ENCODE data around the gene ZNF652.

ZNF652 gene

GRCh38 chr17:49357516-49357915 is 4.5 kb downstream of the ZNF652 start:
- no peak for DNase-seq (ENCODE audit: low spot score)

GRCh38 chr17:49356320-49356719 is 5.7 kb downstream of the ZNF652 start:
- DNase-seq (ENCODE audit: low spot score): no peak

GRCh38 chr17:49353607-49354006 is 8.4 kb downstream of the ZNF652 start:
- no peak for DNase-seq (ENCODE audit: low spot score)

- DNase-seq (ENCODE audit: low spot score): no peak
These were observed 9.4 kb downstream of the ZNF652 start for GRCh38 chr17:49352587-49353154.

- DNase-seq (ENCODE audit: low spot score): no peak
These were observed 10.4 kb downstream of the ZNF652 start for GRCh38 chr17:49351572-49352140.

- no peak for DNase-seq (ENCODE audit: low spot score)
These were observed 12.5 kb downstream of the ZNF652 start for GRCh38 chr17:49349541-49349940.

- no peak for DNase-seq (ENCODE audit: low spot score)
These were observed 17.1 kb downstream of the ZNF652 start for GRCh38 chr17:49344914-49345313.

GRCh38 chr17:49343273-49343672 is 18.8 kb downstream of the ZNF652 start:
- DNase-seq (ENCODE audit: low spot score): no peak

- no peak for DNase-seq (ENCODE audit: low spot score)
These were observed 19.5 kb downstream of the ZNF652 start for GRCh38 chr17:49342575-49342936.

GRCh38 chr17:49341356-49341755 is 20.7 kb downstream of the ZNF652 start:
- no peak for DNase-seq (ENCODE audit: low spot score)

- no peak for DNase-seq (ENCODE audit: low spot score)
These were observed 22.7 kb downstream of the ZNF652 start for GRCh38 chr17:49339354-49339753.

GRCh38 chr17:49338883-49339282 is 23.2 kb downstream of the ZNF652 start:
- no peak for DNase-seq (ENCODE audit: low spot score)

- no peak for DNase-seq (ENCODE audit: low spot score)
These were observed 24.2 kb downstream of the ZNF652 start for GRCh38 chr17:49337884-49338283.

- no peak for DNase-seq (ENCODE audit: low spot score)
These were observed 27.1 kb downstream of the ZNF652 start for GRCh38 chr17:49334744-49335512.

- no peak for DNase-seq (ENCODE audit: low spot score)
These were observed 28.2 kb downstream of the ZNF652 start for GRCh38 chr17:49333804-49334203.

- peak; percentile 11 for DNase-seq (ENCODE audit: low spot score)
These were observed 33.9 kb downstream of the ZNF652 start for GRCh38 chr17:49327835-49328784.

GRCh38 chr17:49325980-49326379 is 36.1 kb downstream of the ZNF652 start:
- no peak for DNase-seq (ENCODE audit: low spot score)

- DNase-seq (ENCODE audit: low spot score): no peak
These were observed 43.5 kb downstream of the ZNF652 start for GRCh38 chr17:49318435-49318965.

GRCh38 chr17:49316889-49317675 is 45.0 kb downstream of the ZNF652 start:
- no peak for DNase-seq (ENCODE audit: low spot score)

- peak; percentile 12 for DNase-seq (ENCODE audit: low spot score)
These were observed 45.8 kb downstream of the ZNF652 start for GRCh38 chr17:49316258-49316570.

- DNase-seq (ENCODE audit: low spot score): peak; percentile 93
These were observed 46.3 kb downstream of the ZNF652 start for GRCh38 chr17:49315551-49316257.

All from RKO (cell line).